GM21367 (cell line): Measurements from ENCODE around the gene ALOX12.
"Not testable (repeated sequence)": the region's sequence is repeated elsewhere in the genome, so short reads cannot be mapped to it uniquely, and the experiment has no call there.

ENCODE experiments used
- ATAC-seq: cut with Tn5 transposase; IDR thresholded peaks from one replicate; pipeline ENCODE4 v1.9.1; 2021; ENCODE audit not compliant: unreplicated experiment

The ALOX12 gene, protein sequence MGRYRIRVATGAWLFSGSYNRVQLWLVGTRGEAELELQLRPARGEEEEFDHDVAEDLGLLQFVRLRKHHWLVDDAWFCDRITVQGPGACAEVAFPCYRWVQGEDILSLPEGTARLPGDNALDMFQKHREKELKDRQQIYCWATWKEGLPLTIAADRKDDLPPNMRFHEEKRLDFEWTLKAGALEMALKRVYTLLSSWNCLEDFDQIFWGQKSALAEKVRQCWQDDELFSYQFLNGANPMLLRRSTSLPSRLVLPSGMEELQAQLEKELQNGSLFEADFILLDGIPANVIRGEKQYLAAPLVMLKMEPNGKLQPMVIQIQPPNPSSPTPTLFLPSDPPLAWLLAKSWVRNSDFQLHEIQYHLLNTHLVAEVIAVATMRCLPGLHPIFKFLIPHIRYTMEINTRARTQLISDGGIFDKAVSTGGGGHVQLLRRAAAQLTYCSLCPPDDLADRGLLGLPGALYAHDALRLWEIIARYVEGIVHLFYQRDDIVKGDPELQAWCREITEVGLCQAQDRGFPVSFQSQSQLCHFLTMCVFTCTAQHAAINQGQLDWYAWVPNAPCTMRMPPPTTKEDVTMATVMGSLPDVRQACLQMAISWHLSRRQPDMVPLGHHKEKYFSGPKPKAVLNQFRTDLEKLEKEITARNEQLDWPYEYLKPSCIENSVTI

GRCh38 chr17:6995500-6996255 is at the start of gene ALOX12:
Gene ALOX12 (plus strand): TSS chr17:6996049. CDS start chr17:6996118, 69 bp downstream.
- no peak for ATAC-seq

DNA sequence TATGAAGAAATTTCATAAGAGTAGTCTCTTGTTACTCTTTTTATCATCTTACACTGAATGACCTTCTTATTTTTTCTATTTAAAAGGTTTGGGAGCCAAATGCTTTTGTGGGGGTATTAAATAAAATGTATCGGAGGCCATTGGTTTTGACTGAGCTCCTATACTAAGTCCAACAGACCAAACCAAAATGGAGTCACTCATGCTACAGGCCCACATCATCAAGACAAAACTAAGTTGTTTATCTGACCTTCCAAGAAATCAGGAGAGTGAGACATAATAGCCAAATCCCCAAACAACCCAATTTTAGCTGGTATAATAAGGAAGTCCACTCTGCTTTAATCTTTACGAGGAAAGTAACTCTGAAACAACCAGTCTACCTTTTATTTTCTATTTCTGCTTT is 48.1 kb upstream of the ALOX12 start:
- no peak for ATAC-seq

- no peak for ATAC-seq
Measured at GRCh38 chr17:6948562-6948961, 47.3 kb upstream of the ALOX12 start.

DNA sequence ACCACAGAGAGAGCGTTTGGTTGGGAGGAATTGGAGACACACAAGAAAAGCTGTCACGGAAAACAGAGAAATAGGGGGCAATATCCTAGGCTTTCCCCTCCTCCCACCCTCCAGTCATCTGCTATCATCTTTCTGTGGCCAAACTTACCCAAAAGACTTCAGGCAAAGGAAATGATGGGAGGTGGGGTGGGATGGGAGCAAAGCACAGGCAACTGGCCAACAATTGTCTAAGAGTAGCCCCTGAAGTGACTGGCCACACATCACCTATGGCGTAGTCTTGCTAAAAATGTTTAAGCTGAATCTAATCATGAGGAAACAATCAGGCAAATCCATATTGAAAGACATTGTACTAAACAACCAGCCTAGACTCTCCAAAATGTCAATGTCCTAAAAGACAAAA is 46.9 kb upstream of the ALOX12 start:
- ATAC-seq: no peak

DNA sequence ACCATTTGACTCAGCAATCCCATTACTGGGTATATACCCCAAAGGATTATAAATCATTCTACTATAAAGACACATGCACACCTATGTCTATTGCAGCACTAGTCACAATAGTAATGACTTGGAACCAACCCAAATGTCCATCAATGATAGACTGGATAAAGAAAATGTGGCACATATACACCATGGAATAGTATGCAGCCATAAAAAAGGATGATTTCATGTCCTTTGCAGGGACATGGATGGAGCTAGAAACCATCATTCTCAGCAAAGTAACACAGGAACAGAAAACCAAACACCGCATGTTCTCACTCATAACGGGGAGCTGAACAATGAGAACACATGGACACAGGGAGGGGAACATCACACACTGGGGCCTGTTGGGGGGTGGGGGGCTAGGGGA is 44.9 kb upstream of the ALOX12 start:
- ATAC-seq: not testable (repeated sequence)

- no peak for ATAC-seq
Measured at GRCh38 chr17:6953689-6954088, 42.2 kb upstream of the ALOX12 start.

GRCh38 chr17:6959700-6960099 is 36.1 kb upstream of the ALOX12 start:
- no peak for ATAC-seq

DNA sequence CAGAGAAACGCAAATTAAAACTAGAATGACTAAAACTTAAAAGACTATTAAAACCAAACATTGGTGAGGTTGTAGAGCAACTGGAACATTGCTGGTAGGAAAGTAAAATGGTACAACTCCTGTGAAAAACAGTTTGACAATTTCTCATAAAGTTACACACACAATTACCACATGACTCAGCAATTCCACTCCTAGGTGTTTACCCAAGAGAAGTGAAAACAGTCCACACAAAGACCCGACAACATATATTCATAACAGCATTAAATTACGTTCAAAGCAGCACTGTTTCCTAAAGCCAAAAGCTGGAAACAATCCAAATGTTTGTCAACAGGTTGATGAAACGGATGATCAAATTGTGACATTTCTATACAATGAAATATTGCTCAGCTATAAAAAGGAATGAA is 26.5 kb upstream of the ALOX12 start:
- ATAC-seq: no peak

DNA sequence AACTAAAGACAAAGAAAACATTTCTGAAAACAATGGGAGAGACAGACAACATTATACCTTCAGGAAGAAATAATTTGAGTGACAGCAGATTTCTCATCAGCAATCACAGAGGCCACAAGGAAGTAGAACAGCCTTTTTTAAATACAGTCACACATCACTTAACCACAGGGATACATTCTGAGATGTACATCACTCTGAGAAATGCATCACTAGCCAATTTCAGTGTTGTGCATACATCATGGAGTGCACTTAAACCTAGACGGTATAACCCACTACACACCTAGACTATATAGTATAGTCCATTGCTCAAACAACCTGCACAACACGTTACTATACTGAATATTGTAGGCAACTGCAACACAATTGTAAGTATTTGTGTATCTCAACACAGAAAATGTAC is 24.9 kb upstream of the ALOX12 start:
- ATAC-seq: no peak

GRCh38 chr17:6979440-6979839 is 16.4 kb upstream of the ALOX12 start:
- ATAC-seq: not testable (repeated sequence)

GRCh38 chr17:6981426-6981825 is 14.4 kb upstream of the ALOX12 start:
- ATAC-seq: no peak

- no peak for ATAC-seq
Measured at GRCh38 chr17:6985266-6985665, 10.6 kb upstream of the ALOX12 start.

GRCh38 chr17:6986676-6987075 is 9.2 kb upstream of the ALOX12 start:
- no peak for ATAC-seq

- ATAC-seq: no peak
Measured at GRCh38 chr17:6989779-6990178, 6.1 kb upstream of the ALOX12 start.

DNA sequence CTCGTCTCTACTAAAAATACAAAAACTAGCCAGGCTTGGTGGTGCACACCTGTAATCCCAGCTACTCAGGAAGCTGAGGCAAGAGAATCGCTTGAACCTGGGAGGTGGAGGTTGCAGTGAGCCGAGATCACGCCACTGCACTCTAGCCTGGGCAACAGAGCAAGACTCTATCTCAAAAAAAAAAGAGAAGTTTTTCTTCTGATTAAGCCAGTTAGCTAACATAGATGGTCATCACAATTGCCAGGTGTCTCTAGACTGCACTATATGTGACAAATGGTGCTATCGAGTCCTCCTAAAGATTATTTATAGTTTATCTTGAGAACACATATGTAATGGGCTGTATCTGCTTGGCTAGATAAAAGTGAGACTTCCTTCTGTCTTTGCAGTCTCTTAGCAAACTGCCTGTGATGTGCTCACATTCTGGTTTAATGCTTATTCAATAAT is 2.2 kb upstream of the ALOX12 start:
- ATAC-seq: not testable (repeated sequence)

DNA sequence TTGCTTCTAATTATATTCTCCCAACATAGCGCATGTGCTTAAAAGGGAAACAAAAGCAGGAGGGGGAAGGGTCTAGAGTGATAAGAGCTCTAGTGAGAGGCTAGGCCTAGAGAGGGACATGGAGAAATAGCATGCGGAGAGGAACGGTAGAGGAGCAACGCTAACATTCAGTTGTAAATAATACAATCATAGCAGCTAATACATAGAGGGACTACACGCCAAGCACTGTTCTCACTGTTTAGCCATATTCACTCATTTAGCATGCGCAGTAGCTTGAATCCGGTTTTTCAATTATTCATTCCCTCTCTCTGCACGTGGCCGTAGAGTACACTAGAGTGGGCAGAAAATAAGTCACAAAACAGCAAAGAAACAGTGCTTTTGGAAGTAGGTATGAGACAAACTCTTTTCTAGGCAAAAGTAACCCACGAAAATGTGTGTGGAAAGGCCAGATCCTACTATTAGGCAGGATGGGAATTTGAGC is 1.7 kb upstream of the ALOX12 start:
- ATAC-seq: no peak

- no peak for ATAC-seq
Measured at GRCh38 chr17:6994666-6995256, 1.1 kb upstream of the ALOX12 start.

DNA sequence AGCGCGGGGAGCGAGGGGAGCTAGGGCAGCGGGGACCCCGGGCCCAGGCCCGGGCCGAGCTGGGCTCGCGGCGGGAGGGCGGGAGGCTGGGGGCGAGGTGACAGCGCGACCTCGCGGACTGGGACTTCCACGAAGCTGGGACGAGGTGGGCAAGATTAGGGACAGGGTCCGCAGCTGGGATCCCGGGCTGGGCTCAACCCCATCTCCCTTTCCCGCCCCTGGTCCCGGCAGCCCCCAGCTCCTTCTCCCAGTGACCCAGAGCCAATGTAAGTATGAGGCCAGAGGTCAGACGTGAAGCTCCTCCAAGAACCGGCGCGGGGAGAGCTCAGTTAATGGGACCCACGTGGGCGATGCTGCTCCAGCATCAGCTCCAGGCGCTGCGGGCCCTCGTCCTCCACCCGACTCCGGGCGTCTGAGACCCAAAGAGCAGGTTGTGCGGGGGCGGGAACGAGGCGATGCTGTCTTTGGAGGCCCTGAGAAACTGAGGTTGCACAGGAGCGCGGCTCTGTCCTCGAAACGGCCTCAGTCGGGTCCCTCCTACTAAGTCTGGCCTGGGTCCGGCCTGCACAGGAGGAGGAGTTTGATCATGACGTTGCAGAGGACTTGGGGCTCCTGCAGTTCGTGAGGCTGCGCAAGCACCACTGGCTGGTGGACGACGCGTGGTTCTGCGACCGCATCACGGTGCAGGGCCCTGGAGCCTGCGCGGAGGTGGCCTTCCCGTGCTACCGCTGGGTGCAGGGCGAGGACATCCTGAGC is 585 bp downstream of the ALOX12 start:
- ATAC-seq: no peak

- no peak for ATAC-seq
Measured at GRCh38 chr17:6997171-6997570, 1.3 kb downstream of the ALOX12 start.

DNA sequence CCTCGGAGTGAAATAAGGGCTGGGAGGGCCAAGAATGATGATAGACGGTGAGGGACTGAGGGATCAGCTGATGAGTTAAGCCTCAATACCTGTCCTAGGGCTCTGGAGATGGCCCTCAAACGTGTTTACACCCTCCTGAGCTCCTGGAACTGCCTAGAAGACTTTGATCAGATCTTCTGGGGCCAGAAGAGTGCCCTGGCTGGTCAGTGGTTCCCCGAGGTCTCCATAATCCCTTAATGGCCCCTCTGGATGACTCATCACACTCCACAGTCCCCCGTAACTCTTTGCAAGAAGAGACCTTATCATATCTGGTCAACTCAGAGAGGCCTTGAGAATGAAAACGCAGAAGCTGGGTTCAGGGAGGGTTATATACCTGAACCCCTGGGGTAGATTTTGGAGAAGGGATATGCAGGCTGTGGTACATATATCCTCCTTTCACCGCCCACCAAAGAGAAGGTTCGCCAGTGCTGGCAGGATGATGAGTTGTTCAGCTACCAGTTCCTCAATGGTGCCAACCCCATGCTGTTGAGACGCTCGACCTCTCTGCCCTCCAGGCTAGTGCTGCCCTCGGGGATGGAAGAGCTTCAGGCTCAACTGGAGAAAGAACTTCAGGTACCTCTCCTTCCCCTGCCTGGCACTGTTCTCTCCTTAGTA is 3.1 kb downstream of the ALOX12 start:
- no peak for ATAC-seq
